CD8-positive, alpha-beta memory T cell (primary cell): Measurements from ENCODE around the gene HLA-G. TPM values are rescaled to one million over a fixed set of nuclear protein-coding genes. Genes with fewer than 3 reads are reported as not detected.

Experiments used
- CTCF ChIA-PET: fragments of 350-600 bp; sonication (Branson Sonifier 250); formaldehyde crosslinking; loops from one replicate; lab custom pipeline; 2021; ENCODE audit warnings: antibody characterized with exemption; lab: Charles Lee
- POLR2A ChIA-PET: fragments of 350-600 bp; sonication (Branson Sonifier 250); formaldehyde crosslinking; loops from one replicate; lab custom pipeline; 2021; ENCODE audit warnings: antibody characterized with exemption; lab: Charles Lee
- DNase-seq, 5 donors: peaks; one replicate each; pipeline versions ENCODE4 v3.0.0 to v3.0.0-alpha.2; 2020 to 2022; ENCODE audit warnings: mixed read lengths in 1 of 5
- H3K27ac ChIP-seq: one replicate; pipeline ENCODE4 v1.7.0; 2013; ENCODE audit warnings: low read depth, mild to moderate bottlenecking, low read length, moderate library complexity
- H3K27me3 ChIP-seq: 2 replicates; pipeline ENCODE4 v1.7.0; 2013; ENCODE audit warnings: low read length, mild to moderate bottlenecking; ENCODE audit not compliant: insufficient read depth, poor library complexity, severe bottlenecking
- H3K36me3 ChIP-seq: 2 replicates; pipeline ENCODE4 v1.7.0; 2013; ENCODE audit warnings: mild to moderate bottlenecking, low read length, moderate library complexity; ENCODE audit not compliant: insufficient read depth
- H3K4me1 ChIP-seq: 2 replicates; pipeline ENCODE4 v1.7.0; 2013; ENCODE audit warnings: mild to moderate bottlenecking, low read length, moderate library complexity; ENCODE audit not compliant: insufficient read depth
- H3K4me3 ChIP-seq: 2 replicates; pipeline ENCODE4 v1.7.0; 2013; ENCODE audit warnings: mild to moderate bottlenecking, low read length
- H3K9me3 ChIP-seq: 2 replicates; pipeline ENCODE4 v1.7.0; 2013; ENCODE audit warnings: mild to moderate bottlenecking, low read length
- H3K27ac Mint-ChIP-seq, 8 donors: one replicate each; pipeline ENCODE4 v1.8.0; 2020 to 2021; ENCODE audit warnings: mixed read lengths in 8 of 8, mild to moderate bottlenecking in 6 of 8, inconsistent platforms in 3 of 8, moderate library complexity in 3 of 8
- H3K27me3 Mint-ChIP-seq, 2 donors: one replicate each; pipeline ENCODE4 v1.8.0; 2020 to 2021; ENCODE audit warnings: mixed read lengths in 2 of 2, mild to moderate bottlenecking in 1 of 2, moderate library complexity in 1 of 2
- H3K36me3 Mint-ChIP-seq, 3 donors: one replicate each; pipeline ENCODE4 v1.8.0; 2020 to 2021; ENCODE audit warnings: mixed read lengths in 3 of 3, inconsistent platforms in 1 of 3, mild to moderate bottlenecking in 1 of 3
- H3K4me1 Mint-ChIP-seq, 3 donors: one replicate each; pipeline ENCODE4 v1.8.0; 2020 to 2021; ENCODE audit warnings: mixed read lengths in 3 of 3, inconsistent platforms in 1 of 3, mild to moderate bottlenecking in 1 of 3
- H3K4me3 Mint-ChIP-seq, 7 donors: one replicate each; pipeline ENCODE4 v1.8.0; 2020 to 2021; ENCODE audit warnings: mixed read lengths in 7 of 7, mild to moderate bottlenecking in 6 of 7, moderate library complexity in 4 of 7, inconsistent platforms in 2 of 7
- H3K9me3 Mint-ChIP-seq, 5 donors: one replicate each; pipeline ENCODE4 v1.8.0; 2020 to 2022; ENCODE audit warnings: mixed read lengths in 5 of 5, mild to moderate bottlenecking in 3 of 5, moderate library complexity in 2 of 5, inconsistent platforms in 1 of 5
- polyA plus RNA-seq: library from polyadenylated mRNA; unstranded; fragments of 300-500 nt; fragmentation: Illumina TruSeq; gene quantifications from one replicate; pipeline ENCODE4 v1.2.3, GENCODE V29; 2021
- total RNA-seq, 2 experiments: library from RNA; stranded (reverse); gene quantifications; one replicate each; pipeline ENCODE4 v1.2.3, GENCODE V29; 2021

The HLA-G gene
- total and polyA plus RNA-seq, 3 experiments from 2014 or later = 0.59 to 3.2 (median 0.69) TPM

- H3K9me3 Mint-ChIP-seq = peaks cover 0 to 8% (median 5%) of the 10 kb centered on the region in 5 donors
- no peak for DNase-seq
- H3K27ac Mint-ChIP-seq = peak overlapping the region; percentile 1 to 95 (median 71)
- peaks cover 14 to 23% (median 21%) of the 10 kb centered on the region in 3 donors for H3K4me1 Mint-ChIP-seq
- peak overlapping the region; percentile 84 to 96 (median 90) for H3K4me3 Mint-ChIP-seq
- no peaks in the 10 kb centered on the region for H3K36me3 ChIP-seq
- H3K4me1 ChIP-seq = peaks cover 13% of the 10 kb centered on the region
- CTCF ChIA-PET = interaction anchor here (1.0 kb wide), 1 partner anchor 55 kb away, joined by 3 read pairs; no protein-coding TSS in a partner anchor
- peaks cover under 1 to 5% (median 3%) of the 10 kb centered on the region in 3 donors for H3K36me3 Mint-ChIP-seq
- H3K9me3 ChIP-seq = no peaks in the 10 kb centered on the region
- H3K27me3 ChIP-seq = no peaks in the 10 kb centered on the region
- H3K4me3 ChIP-seq = peak overlapping the region; percentile 72
- no peak overlapping the region for H3K27ac ChIP-seq
- H3K27me3 Mint-ChIP-seq = peaks cover 13 to 47% of the 10 kb centered on the region in 2 donors
- POLR2A ChIA-PET = no interaction called here
Observed at GRCh38 chr6:29793036-29793356, 34.6 kb upstream of the HLA-G start.

DNA sequence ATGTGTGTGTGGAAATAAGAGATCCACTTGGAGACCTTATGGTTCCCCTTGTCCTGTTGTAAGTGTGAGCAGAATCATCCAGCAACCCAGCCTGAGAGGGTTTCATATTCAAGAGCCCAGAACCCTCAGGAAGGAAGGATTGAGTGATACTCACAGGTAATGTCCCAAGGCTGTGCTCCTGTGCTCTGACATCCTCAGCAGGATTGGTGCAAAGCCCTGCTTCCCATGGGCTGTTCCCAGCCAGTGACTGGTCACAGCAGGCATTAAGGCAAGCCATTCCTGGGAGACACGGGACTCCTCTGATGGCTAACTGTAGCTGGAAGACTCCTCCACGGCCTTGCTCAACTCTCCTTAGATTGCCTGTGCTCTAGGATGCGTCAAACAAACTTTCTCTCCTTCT, 33.8 kb upstream of the HLA-G start:
- POLR2A ChIA-PET = no interaction called here
- CTCF ChIA-PET = interaction anchor here (0.8 kb wide), 1 partner anchor 182 kb away, joined by 3 read pairs; no protein-coding TSS in a partner anchor
- H3K9me3 ChIP-seq = no peaks in the 10 kb centered on the region
- H3K27ac ChIP-seq = no peak overlapping the region
- peaks cover 13% of the 10 kb centered on the region for H3K4me1 ChIP-seq
- peaks cover 14 to 23% (median 21%) of the 10 kb centered on the region in 3 donors for H3K4me1 Mint-ChIP-seq
- H3K9me3 Mint-ChIP-seq = peaks cover 0 to 3% (median 1%) of the 10 kb centered on the region in 5 donors
- no peaks in the 10 kb centered on the region for H3K27me3 ChIP-seq
- peaks cover 13 to 49% of the 10 kb centered on the region in 2 donors for H3K27me3 Mint-ChIP-seq
- peaks cover 0 to 2% (median 1%) of the 10 kb centered on the region in 3 donors for H3K36me3 Mint-ChIP-seq
- peak overlapping the region in 6 of 7 donors; percentile 41 to 91 (median 87) for H3K4me3 Mint-ChIP-seq
- DNase-seq = no peak
- H3K4me3 ChIP-seq = no peak overlapping the region
- peak overlapping the region in 1 of 8 donors; percentile 95 for H3K27ac Mint-ChIP-seq
- H3K36me3 ChIP-seq = no peaks in the 10 kb centered on the region

DNA sequence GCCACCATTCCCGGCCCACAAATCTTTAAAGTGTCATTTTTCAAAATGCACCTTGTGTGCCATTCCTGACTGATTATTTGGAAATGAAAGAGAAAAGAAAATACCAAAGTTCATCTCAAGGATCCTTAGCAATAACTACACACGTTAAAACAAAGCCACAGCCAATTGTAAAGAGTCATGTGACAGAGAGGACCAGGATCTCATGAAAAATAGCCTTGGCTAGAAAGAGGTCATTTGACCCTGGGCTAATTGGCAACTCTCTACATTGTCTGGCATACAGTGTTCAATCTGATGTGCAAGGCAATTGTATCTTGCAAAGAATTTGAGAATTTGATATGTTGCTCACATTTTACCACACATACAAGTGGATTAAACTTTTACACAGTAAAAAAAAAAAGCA, 31.6 kb upstream of the HLA-G start:
- peaks cover 14 to 21% (median 19%) of the 10 kb centered on the region in 3 donors for H3K4me1 Mint-ChIP-seq
- Histone ChIP-seq H3K9me3 (no peaks in the 10 kb centered on the region), H3K27ac (no peak overlapping the region), H3K27me3 (no peaks in the 10 kb centered on the region), H3K4me1 (peaks cover 13% of the 10 kb centered on the region), H3K4me3 (no peak overlapping the region), H3K36me3 (no peaks in the 10 kb centered on the region)
- H3K9me3 Mint-ChIP-seq = no peaks in the 10 kb centered on the region
- no peak overlapping the region for H3K4me3 Mint-ChIP-seq
- no peak for DNase-seq
- peaks cover 10 to 51% of the 10 kb centered on the region in 2 donors for H3K27me3 Mint-ChIP-seq
- no peak overlapping the region for H3K27ac Mint-ChIP-seq
- ChIA-PET POLR2A (no interaction called here), CTCF (no interaction called here)
- peaks cover 0 to 1% (median 0%) of the 10 kb centered on the region in 3 donors for H3K36me3 Mint-ChIP-seq

GRCh38 chr6:29797135-29797534, 30.5 kb upstream of the HLA-G start:
- POLR2A ChIA-PET = no interaction called here
- Mint-ChIP-seq H3K9me3 (no peaks in the 10 kb centered on the region), H3K36me3 (peaks cover 0 to 1% (median 0%) of the 10 kb centered on the region in 3 donors)

DNA sequence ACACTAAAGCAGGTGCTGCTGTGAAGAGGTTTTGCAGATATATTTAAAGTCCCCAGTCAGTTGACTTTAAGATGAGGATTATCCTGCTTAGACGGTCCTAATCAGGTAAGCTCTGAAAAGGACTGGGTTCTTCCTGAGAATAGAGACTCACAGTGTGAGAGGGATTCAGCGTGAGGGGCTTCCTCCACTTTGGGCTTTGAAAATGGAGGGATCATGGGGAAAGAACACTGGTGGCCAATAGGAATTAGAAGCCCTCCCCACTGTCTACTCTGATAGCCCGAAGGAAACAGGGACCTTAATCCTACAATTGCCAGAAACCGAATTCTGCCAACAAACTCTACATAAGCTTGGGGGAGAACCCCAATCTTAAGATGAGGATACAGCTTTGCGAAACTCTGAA, 29.7 kb upstream of the HLA-G start:
- H3K4me1 Mint-ChIP-seq = peaks cover 4 to 6% (median 5%) of the 10 kb centered on the region in 3 donors
- Histone ChIP-seq H3K27me3 (no peaks in the 10 kb centered on the region), H3K4me1 (peaks cover 5% of the 10 kb centered on the region), H3K4me3 (no peak overlapping the region), H3K36me3 (no peaks in the 10 kb centered on the region), H3K27ac (no peak overlapping the region), H3K9me3 (no peaks in the 10 kb centered on the region)
- H3K27me3 Mint-ChIP-seq = peaks cover 16 to 56% of the 10 kb centered on the region in 2 donors
- H3K9me3 Mint-ChIP-seq = no peaks in the 10 kb centered on the region
- no peak overlapping the region for H3K27ac Mint-ChIP-seq
- H3K4me3 Mint-ChIP-seq = no peak overlapping the region
- POLR2A ChIA-PET = no interaction called here
- peaks cover 0 to 2% (median 0%) of the 10 kb centered on the region in 3 donors for H3K36me3 Mint-ChIP-seq
- DNase-seq = no peak
- CTCF ChIA-PET = no interaction called here

More at GRCh38 chr6:29797135-29797534, 30.5 kb upstream of the HLA-G start:
- Histone ChIP-seq H3K36me3 (no peaks in the 10 kb centered on the region), H3K4me3 (no peak overlapping the region), H3K27ac (no peak overlapping the region), H3K27me3 (no peaks in the 10 kb centered on the region), H3K9me3 (no peaks in the 10 kb centered on the region), H3K4me1 (peaks cover 7% of the 10 kb centered on the region)
- no peak for DNase-seq
- Mint-ChIP-seq H3K4me3 (peak overlapping the region in 1 of 7 donors; percentile 12), H3K4me1 (peaks cover 8 to 9% (median 8%) of the 10 kb centered on the region in 3 donors), H3K27me3 (peaks cover 16 to 56% of the 10 kb centered on the region in 2 donors), H3K27ac (peak overlapping the region in 1 of 8 donors; percentile 71)
- CTCF ChIA-PET = no interaction called here

- peaks cover 12 to 36% of the 10 kb centered on the region in 2 donors for H3K27me3 Mint-ChIP-seq
- no peaks in the 10 kb centered on the region for H3K4me1 Mint-ChIP-seq
- H3K27me3 ChIP-seq = no peaks in the 10 kb centered on the region
- no peaks in the 10 kb centered on the region for H3K9me3 Mint-ChIP-seq
- no peak overlapping the region for H3K27ac ChIP-seq
- H3K9me3 ChIP-seq = no peaks in the 10 kb centered on the region
- H3K27ac Mint-ChIP-seq = no peak overlapping the region
- DNase-seq = no peak
- no peak overlapping the region for H3K4me3 Mint-ChIP-seq
- ChIA-PET CTCF (no interaction called here), POLR2A (no interaction called here)
- no peaks in the 10 kb centered on the region for H3K4me1 ChIP-seq
- H3K36me3 Mint-ChIP-seq = peaks cover 0 to 2% (median 0%) of the 10 kb centered on the region in 3 donors
- H3K4me3 ChIP-seq = no peak overlapping the region
- H3K36me3 ChIP-seq = no peaks in the 10 kb centered on the region
Observed at GRCh38 chr6:29800254-29800653, 27.4 kb upstream of the HLA-G start.

GRCh38 chr6:29806387-29806786, 21.2 kb upstream of the HLA-G start:
- DNase-seq = no peak
- no peaks in the 10 kb centered on the region for H3K4me1 Mint-ChIP-seq
- no peak overlapping the region for H3K27ac Mint-ChIP-seq
- Histone ChIP-seq H3K27me3 (no peaks in the 10 kb centered on the region), H3K27ac (no peak overlapping the region), H3K36me3 (no peaks in the 10 kb centered on the region), H3K4me3 (no peak overlapping the region), H3K4me1 (no peaks in the 10 kb centered on the region), H3K9me3 (no peaks in the 10 kb centered on the region)
- H3K27me3 Mint-ChIP-seq = peaks cover 12 to 35% of the 10 kb centered on the region in 2 donors
- ChIA-PET POLR2A (no interaction called here), CTCF (interaction anchor here (1.2 kb wide), 1 partner anchor 28 kb away, joined by 3 read pairs; no protein-coding TSS in a partner anchor)
- no peaks in the 10 kb centered on the region for H3K9me3 Mint-ChIP-seq
- H3K4me3 Mint-ChIP-seq = no peak overlapping the region
- H3K36me3 Mint-ChIP-seq = peaks cover 0 to 2% (median 0%) of the 10 kb centered on the region in 3 donors

- Histone ChIP-seq H3K4me1 (no peaks in the 10 kb centered on the region), H3K27me3 (no peaks in the 10 kb centered on the region), H3K36me3 (no peaks in the 10 kb centered on the region), H3K27ac (no peak overlapping the region), H3K9me3 (no peaks in the 10 kb centered on the region), H3K4me3 (no peak overlapping the region)
- Mint-ChIP-seq H3K27me3 (peaks cover 7 to 34% of the 10 kb centered on the region in 2 donors), H3K27ac (no peak overlapping the region), H3K36me3 (no peaks in the 10 kb centered on the region), H3K9me3 (no peaks in the 10 kb centered on the region), H3K4me3 (no peak overlapping the region), H3K4me1 (no peaks in the 10 kb centered on the region)
- ChIA-PET POLR2A (no interaction called here), CTCF (interaction anchor here (1.2 kb wide), 1 partner anchor 13 kb away, joined by 4 read pairs; no protein-coding TSS in a partner anchor)
- DNase-seq = no peak
Observed at GRCh38 chr6:29809249-29809648, 18.4 kb upstream of the HLA-G start.
